Neural cell (in vitro differentiated cells): ENCODE data around the gene POU4F3.

Experiments used
- RAD21 ChIP-seq: fragments of 450-650 bp; conservative IDR thresholded peaks from 2 replicates; pipeline ENCODE4 v1.6.1; 2014; ENCODE audit warnings: antibody characterized with exemption, mild to moderate bottlenecking, moderate library complexity
- TF ChIP-seq, protein P1 (sequence below): fragments of 450-650 bp; IDR thresholded peaks from 2 replicates; pipeline ENCODE4 v1.5.1; 2014; ENCODE audit warnings: antibody characterized with exemption, mild to moderate bottlenecking, moderate library complexity; ENCODE audit not compliant: poor library complexity, severe bottlenecking

DNA sequence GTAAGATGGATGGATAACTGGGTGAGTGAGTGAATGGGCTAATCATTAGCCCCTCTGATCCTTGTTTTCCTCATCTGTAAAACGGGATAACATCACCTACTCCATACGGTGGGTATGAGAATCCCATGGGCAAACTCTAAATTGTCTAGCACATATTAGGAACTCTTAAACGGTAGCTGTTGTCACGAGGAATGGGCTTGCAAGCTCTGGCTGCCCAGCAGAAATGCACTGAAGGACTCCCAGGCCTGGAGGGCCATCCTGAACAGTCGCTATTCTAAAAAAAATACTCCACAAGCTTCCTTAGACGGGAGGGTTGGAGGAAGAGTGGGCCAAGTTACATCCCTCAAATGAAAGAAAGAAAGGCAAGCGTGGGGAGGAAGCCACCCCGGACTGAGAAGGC, 711 bp upstream of the POU4F3 start:
- TF ChIP-seq, protein P1, sequence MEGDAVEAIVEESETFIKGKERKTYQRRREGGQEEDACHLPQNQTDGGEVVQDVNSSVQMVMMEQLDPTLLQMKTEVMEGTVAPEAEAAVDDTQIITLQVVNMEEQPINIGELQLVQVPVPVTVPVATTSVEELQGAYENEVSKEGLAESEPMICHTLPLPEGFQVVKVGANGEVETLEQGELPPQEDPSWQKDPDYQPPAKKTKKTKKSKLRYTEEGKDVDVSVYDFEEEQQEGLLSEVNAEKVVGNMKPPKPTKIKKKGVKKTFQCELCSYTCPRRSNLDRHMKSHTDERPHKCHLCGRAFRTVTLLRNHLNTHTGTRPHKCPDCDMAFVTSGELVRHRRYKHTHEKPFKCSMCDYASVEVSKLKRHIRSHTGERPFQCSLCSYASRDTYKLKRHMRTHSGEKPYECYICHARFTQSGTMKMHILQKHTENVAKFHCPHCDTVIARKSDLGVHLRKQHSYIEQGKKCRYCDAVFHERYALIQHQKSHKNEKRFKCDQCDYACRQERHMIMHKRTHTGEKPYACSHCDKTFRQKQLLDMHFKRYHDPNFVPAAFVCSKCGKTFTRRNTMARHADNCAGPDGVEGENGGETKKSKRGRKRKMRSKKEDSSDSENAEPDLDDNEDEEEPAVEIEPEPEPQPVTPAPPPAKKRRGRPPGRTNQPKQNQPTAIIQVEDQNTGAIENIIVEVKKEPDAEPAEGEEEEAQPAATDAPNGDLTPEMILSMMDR, result no peak
- TF ChIP-seq RAD21, result no peak
